GM12801 (cell line): ENCODE measurements around the gene UNC79.

Experiments used
- TF ChIP-seq, protein P1 (sequence below): IDR thresholded peaks from one replicate; pipeline ENCODE4 v1.5.1; 2011; ENCODE audit warnings: control low read depth; ENCODE audit not compliant: insufficient read length; ENCODE audit errors: extremely low read depth

Gene UNC79

DNA sequence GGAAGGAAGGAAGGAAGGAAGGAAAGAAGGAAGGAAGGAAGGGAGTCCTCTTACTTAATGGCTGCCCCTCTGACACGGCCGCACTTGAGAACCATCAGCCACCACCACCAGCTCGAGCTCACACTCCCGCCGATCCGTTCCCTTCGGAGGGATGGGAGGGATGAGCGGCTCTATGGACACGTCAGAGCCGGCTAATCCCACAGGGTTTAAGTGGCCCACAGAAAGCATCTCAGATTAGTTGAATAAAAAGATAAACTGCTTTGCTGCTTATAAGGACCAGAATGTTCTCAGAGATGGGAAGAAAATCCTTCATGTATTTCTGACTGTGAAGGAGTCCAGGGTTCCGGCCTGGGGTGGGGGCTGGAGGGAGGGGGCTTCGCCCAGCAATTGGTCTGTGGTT, 326.5 kb downstream of the UNC79 start:
- TF ChIP-seq, protein P1, sequence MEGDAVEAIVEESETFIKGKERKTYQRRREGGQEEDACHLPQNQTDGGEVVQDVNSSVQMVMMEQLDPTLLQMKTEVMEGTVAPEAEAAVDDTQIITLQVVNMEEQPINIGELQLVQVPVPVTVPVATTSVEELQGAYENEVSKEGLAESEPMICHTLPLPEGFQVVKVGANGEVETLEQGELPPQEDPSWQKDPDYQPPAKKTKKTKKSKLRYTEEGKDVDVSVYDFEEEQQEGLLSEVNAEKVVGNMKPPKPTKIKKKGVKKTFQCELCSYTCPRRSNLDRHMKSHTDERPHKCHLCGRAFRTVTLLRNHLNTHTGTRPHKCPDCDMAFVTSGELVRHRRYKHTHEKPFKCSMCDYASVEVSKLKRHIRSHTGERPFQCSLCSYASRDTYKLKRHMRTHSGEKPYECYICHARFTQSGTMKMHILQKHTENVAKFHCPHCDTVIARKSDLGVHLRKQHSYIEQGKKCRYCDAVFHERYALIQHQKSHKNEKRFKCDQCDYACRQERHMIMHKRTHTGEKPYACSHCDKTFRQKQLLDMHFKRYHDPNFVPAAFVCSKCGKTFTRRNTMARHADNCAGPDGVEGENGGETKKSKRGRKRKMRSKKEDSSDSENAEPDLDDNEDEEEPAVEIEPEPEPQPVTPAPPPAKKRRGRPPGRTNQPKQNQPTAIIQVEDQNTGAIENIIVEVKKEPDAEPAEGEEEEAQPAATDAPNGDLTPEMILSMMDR = no peak
